HUES48 (cell line): ENCODE measurements around the gene MLPH.

Experiments
- H3K27ac ChIP-seq: one replicate; pipeline ENCODE4 v1.7.0; 2013; ENCODE audit warnings: low read depth, low read length, inconsistent platforms
- H3K27me3 ChIP-seq: 2 replicates; pipeline ENCODE4 v1.6.1; 2013; ENCODE audit warnings: mild to moderate bottlenecking, low read length; ENCODE audit not compliant: control insufficient read depth, insufficient read depth
- H3K36me3 ChIP-seq: 2 replicates; pipeline ENCODE4 v1.6.1; 2013; ENCODE audit warnings: low read length; ENCODE audit not compliant: control insufficient read depth, insufficient read depth
- H3K4me1 ChIP-seq: 2 replicates; pipeline ENCODE4 v1.6.1; 2013; ENCODE audit warnings: mild to moderate bottlenecking, low read length; ENCODE audit not compliant: control insufficient read depth, insufficient read depth
- H3K4me3 ChIP-seq: 2 replicates; pipeline ENCODE4 v1.5.1; 2013; ENCODE audit warnings: mild to moderate bottlenecking, low read depth, low read length
- H3K9ac ChIP-seq: 2 replicates; pipeline ENCODE4 v1.6.1; 2013; ENCODE audit warnings: mild to moderate bottlenecking, low read depth, low read length, moderate library complexity
- H3K9me3 ChIP-seq: 2 replicates; pipeline ENCODE4 v1.6.1; 2013; ENCODE audit warnings: low read length; ENCODE audit not compliant: control insufficient read depth, insufficient read depth

MLPH gene

GRCh38 chr2:237472187-237472712 is 14.8 kb upstream of the MLPH start:
- H3K27me3 ChIP-seq: peaks cover 16% of the 10 kb centered on the region
- H3K9me3 ChIP-seq: no peaks in the 10 kb centered on the region
- H3K36me3 ChIP-seq: no peaks in the 10 kb centered on the region
- no peak overlapping the region for H3K27ac ChIP-seq
- H3K4me1 ChIP-seq: 0 out of 2 replicates have a peak, but pooled peaks cover 3% of the 10 kb centered on the region
- no peak overlapping the region for H3K4me3 ChIP-seq
- no peak overlapping the region for H3K9ac ChIP-seq

GRCh38 chr2:237472909-237473877 is 13.9 kb upstream of the MLPH start:
- peaks cover 26% of the 10 kb centered on the region for H3K27me3 ChIP-seq
- H3K4me1 ChIP-seq: 0 out of 2 replicates have a peak, but pooled peaks cover 3% of the 10 kb centered on the region
- H3K9me3 ChIP-seq: no peaks in the 10 kb centered on the region
- H3K36me3 ChIP-seq: no peaks in the 10 kb centered on the region
- H3K4me3 ChIP-seq: no peak overlapping the region
- no peak overlapping the region for H3K9ac ChIP-seq
- H3K27ac ChIP-seq: no peak overlapping the region

DNA sequence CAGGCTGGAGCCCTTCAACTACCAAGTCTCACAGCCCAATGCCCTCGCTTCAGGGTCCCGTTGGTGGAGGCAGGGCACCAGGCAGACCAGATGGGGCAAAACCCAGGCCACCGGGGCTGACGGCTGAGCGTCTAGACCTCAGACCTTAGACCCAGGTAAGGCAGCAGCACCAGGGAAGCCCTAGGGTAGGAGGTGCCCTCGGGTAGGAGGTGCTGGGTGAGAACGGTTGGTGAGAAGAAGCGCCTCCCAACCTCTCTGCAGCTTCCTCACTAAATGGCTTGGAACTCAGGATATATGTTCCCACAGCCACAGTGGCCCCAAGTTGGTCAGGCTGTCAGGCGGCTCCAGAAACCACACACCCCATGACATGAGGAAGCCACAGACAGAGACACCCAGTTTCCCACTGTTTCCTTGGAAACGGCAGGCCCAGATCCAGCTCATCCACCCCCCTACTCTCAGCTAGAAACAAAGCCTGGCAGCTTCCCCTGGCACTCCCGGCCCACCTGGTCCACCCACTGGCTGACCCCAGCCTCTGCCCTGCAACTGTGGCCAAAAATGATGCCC is 13.1 kb upstream of the MLPH start:
- Histone ChIP-seq H3K9ac (no peak overlapping the region), H3K36me3 (no peaks in the 10 kb centered on the region), H3K4me1 (0 out of 2 replicates have a peak, but pooled peaks cover 3% of the 10 kb centered on the region), H3K27ac (no peak overlapping the region), H3K4me3 (no peak overlapping the region), H3K27me3 (peaks cover 33% of the 10 kb centered on the region), H3K9me3 (no peaks in the 10 kb centered on the region)

GRCh38 chr2:237474442-237474911 is 12.6 kb upstream of the MLPH start:
- Histone ChIP-seq H3K9me3 (no peaks in the 10 kb centered on the region), H3K4me3 (peak overlapping the region; percentile 77), H3K36me3 (no peaks in the 10 kb centered on the region), H3K27me3 (peaks cover 37% of the 10 kb centered on the region), H3K27ac (peak overlapping the region; percentile 79), H3K4me1 (0 out of 2 replicates have a peak, but pooled peaks cover 3% of the 10 kb centered on the region), H3K9ac (peak overlapping the region; percentile 65; the same call in 1 of the 2 replicates)

- no peaks in the 10 kb centered on the region for H3K9me3 ChIP-seq
- 0 out of 2 replicates have a peak, but pooled peaks cover 3% of the 10 kb centered on the region for H3K4me1 ChIP-seq
- peak overlapping the region; percentile 79 for H3K27ac ChIP-seq
- peak overlapping the region; percentile 65 for H3K9ac ChIP-seq
- no peaks in the 10 kb centered on the region for H3K36me3 ChIP-seq
- peak overlapping the region; percentile 77 for H3K4me3 ChIP-seq
- H3K27me3 ChIP-seq: peaks cover 40% of the 10 kb centered on the region
Measured at GRCh38 chr2:237474931-237475703, 11.9 kb upstream of the MLPH start.

DNA sequence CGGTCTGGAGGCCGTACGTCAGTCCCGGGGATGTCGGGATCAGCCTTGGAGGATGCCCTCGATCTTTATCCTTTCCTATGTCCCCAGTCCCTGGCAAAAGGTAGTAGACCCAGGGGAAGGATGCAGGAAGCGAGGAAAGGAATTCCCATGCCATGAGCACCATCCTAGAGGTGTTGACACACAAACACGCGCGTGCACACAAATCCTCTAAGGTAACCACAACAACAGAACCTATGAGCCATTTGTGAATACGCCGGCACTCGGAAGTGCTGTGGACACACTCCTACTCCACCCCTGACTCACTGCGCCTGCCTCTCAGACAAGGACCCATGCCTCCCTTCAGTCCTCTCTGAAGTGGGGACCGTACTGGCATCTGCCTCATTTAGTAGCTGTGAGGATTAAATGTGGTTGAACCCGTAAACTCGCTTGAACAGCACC is 11.3 kb upstream of the MLPH start:
- Histone ChIP-seq H3K27ac (peak overlapping the region; percentile 79), H3K4me3 (peak overlapping the region; percentile 77), H3K9me3 (no peaks in the 10 kb centered on the region), H3K9ac (no peak overlapping the region), H3K27me3 (peaks cover 46% of the 10 kb centered on the region), H3K4me1 (0 out of 2 replicates have a peak, but pooled peaks cover 3% of the 10 kb centered on the region), H3K36me3 (no peaks in the 10 kb centered on the region)

DNA sequence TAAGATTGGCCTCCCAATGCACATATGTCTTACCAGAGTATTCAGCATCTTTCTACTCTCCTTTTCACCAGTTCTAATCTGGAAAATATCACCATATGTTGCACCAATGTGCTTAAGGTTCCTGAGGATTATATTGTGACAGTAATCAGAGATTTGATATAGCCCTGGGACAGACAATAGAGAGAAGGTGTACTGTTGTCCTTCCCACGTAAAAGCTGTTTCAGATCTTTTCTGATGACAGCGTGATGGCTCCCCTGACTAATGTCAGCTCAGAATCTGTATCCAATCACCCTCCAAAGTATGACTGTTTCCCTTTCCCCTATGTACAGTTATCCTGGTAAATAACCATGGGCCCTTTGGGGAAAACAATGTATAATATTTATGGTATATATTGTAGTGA is 9.0 kb upstream of the MLPH start:
- Histone ChIP-seq H3K27ac (no peak overlapping the region), H3K4me3 (no peak overlapping the region), H3K36me3 (no peaks in the 10 kb centered on the region), H3K9me3 (no peaks in the 10 kb centered on the region), H3K4me1 (0 out of 2 replicates have a peak, but pooled peaks cover 3% of the 10 kb centered on the region), H3K9ac (no peak overlapping the region), H3K27me3 (peaks cover 51% of the 10 kb centered on the region)

GRCh38 chr2:237478979-237479378 is 8.1 kb upstream of the MLPH start:
- Histone ChIP-seq H3K27me3 (peaks cover 51% of the 10 kb centered on the region), H3K9me3 (no peaks in the 10 kb centered on the region), H3K4me3 (no peak overlapping the region), H3K27ac (no peak overlapping the region), H3K4me1 (0 out of 2 replicates have a peak, but pooled peaks cover 3% of the 10 kb centered on the region), H3K9ac (no peak overlapping the region), H3K36me3 (no peaks in the 10 kb centered on the region)

DNA sequence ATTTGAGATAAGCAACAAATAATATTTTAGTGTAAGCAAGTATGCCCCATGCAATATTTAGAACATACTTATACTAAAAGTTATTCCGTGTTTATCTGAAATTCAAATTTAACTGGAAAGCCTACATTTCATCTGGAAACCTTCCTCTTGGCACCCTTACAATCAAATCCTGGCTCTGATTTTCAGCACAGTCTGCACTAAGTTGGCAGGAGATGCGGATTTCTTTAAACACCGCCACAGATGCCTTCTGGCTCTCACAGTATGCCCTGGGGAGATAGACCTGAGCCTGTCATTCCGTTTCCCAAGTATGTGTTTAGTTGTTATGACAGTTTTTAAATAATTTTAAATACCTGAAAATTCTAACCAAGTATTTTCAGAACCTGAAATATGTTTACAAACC is 7.3 kb upstream of the MLPH start:
- Histone ChIP-seq H3K27ac (no peak overlapping the region), H3K4me3 (no peak overlapping the region), H3K4me1 (0 out of 2 replicates have a peak, but pooled peaks cover 3% of the 10 kb centered on the region), H3K9me3 (no peaks in the 10 kb centered on the region), H3K36me3 (no peaks in the 10 kb centered on the region), H3K27me3 (peaks cover 51% of the 10 kb centered on the region), H3K9ac (no peak overlapping the region)

DNA sequence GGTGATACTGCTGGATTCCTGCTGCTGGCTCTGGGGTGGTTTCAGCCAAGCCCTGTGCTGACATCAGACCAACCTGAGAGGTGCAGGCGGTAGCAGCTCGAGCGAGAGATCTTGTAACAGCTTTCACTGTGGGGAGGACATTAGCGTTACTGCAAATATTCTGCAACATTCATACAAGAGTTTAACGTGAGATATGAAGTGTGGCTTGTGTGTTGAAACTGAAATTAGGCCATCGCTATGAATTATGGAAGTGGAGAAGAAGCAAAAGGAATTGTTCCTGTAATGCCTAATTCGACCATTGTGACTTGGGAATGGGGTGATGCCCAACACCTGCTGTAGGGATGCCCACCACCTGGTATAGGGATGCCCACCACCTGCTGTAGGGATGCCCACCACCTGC is 6.5 kb upstream of the MLPH start:
- H3K9me3 ChIP-seq: no peaks in the 10 kb centered on the region
- H3K9ac ChIP-seq: no peak overlapping the region
- no peaks in the 10 kb centered on the region for H3K36me3 ChIP-seq
- H3K27ac ChIP-seq: no peak overlapping the region
- peaks cover 57% of the 10 kb centered on the region for H3K27me3 ChIP-seq
- H3K4me1 ChIP-seq: peaks cover 4% of the 10 kb centered on the region; the same call in 1 of the 2 replicates
- H3K4me3 ChIP-seq: no peak overlapping the region
